Activated naive CD4-positive, alpha-beta T cell treated with anti-CD3 and anti-CD28 coated beads, Interleukin-2, amount 50 U/mL, for 72 hours (primary cell): Measurements from ENCODE around the gene BBIP1. TPM values are rescaled to one million over a fixed set of nuclear protein-coding genes. Genes with fewer than 3 reads are reported as not detected.
A peak's percentile ranks its signal among the peaks of the same experiment; 100 is the strongest.

Source experiments
- ATAC-seq, 2 donors: fragments of 150-1000 bp; cut with Tn5 transposase; 2 replicates each; pipeline ENCODE4 v1.10.0; 2021; ENCODE audit warnings: mild to moderate bottlenecking in 2 of 2, moderate library complexity in 2 of 2
- DNase-seq, 2 donors: peaks; one replicate each; pipeline ENCODE4 v3.0.0; 2021 to 2022; ENCODE audit warnings: low spot score in 2 of 2
- H3K27ac Mint-ChIP-seq, 2 donors: one replicate each; pipeline ENCODE4 v1.8.0; 2022; ENCODE audit warnings: mild to moderate bottlenecking in 2 of 2, mixed read lengths in 2 of 2
- H3K36me3 Mint-ChIP-seq, 2 donors: one replicate each; pipeline ENCODE4 v1.8.0; 2022; ENCODE audit warnings: mixed read lengths in 2 of 2
- H3K9me3 Mint-ChIP-seq, 2 donors: one replicate each; pipeline ENCODE4 v1.8.0; 2022; ENCODE audit warnings: mixed read lengths in 2 of 2
- total RNA-seq, 2 donors: library from RNA; stranded (reverse); gene quantifications; one replicate each; pipeline ENCODE4 v1.2.3, GENCODE V29; 2022

The BBIP1 gene
- total RNA-seq, result 10 to 100 TPM; 32.1 to 51.8 TPM

- peak; percentile 91 to 95 for DNase-seq
- ATAC-seq, result peak; percentile 93
- Mint-ChIP-seq H3K27ac (peak within 1 kb of the TSS; percentile 99), H3K9me3 (no peaks in the 10 kb centered on the region), H3K36me3 (peaks cover 7 to 16% of the 10 kb centered on the region in 2 donors)
These were observed at the start of gene BBIP1 for GRCh38 chr10:110918643-110919348. BBIP1 (minus strand) TSS chr10:110919180; CDS start chr10:110918157, 1,023 bp downstream.

- H3K27ac Mint-ChIP-seq, result no peak overlapping the region
- no peak for DNase-seq
- H3K9me3 Mint-ChIP-seq, result no peaks in the 10 kb centered on the region
- peaks cover 0 to 6% of the 10 kb centered on the region in 2 donors for H3K36me3 Mint-ChIP-seq
- ATAC-seq, result peak in 1 of 2 donors; percentile 62
These were observed 48.7 kb upstream of the BBIP1 start for GRCh38 chr10:110967645-110968044.

- DNase-seq (no peak), ATAC-seq (no peak)
- H3K36me3 Mint-ChIP-seq, result peaks cover 0 to 6% of the 10 kb centered on the region in 2 donors
- no peak overlapping the region for H3K27ac Mint-ChIP-seq
- no peaks in the 10 kb centered on the region for H3K9me3 Mint-ChIP-seq
These were observed 48.1 kb upstream of the BBIP1 start for GRCh38 chr10:110967009-110967630.

GRCh38 chr10:110966146-110966545 lies 47.2 kb upstream of the BBIP1 start:
- Mint-ChIP-seq H3K36me3 (peaks cover 0 to 6% of the 10 kb centered on the region in 2 donors), H3K27ac (no peak overlapping the region), H3K9me3 (no peaks in the 10 kb centered on the region)
- no peak for DNase-seq
- ATAC-seq, result no peak

GRCh38 chr10:110965216-110965615 lies 46.2 kb upstream of the BBIP1 start:
- H3K27ac Mint-ChIP-seq, result no peak overlapping the region
- DNase-seq, result no peak
- H3K36me3 Mint-ChIP-seq, result peaks cover 0 to 6% of the 10 kb centered on the region in 2 donors
- ATAC-seq, result no peak
- no peaks in the 10 kb centered on the region for H3K9me3 Mint-ChIP-seq

GRCh38 chr10:110964681-110965080 lies 45.7 kb upstream of the BBIP1 start:
- Mint-ChIP-seq H3K9me3 (no peaks in the 10 kb centered on the region), H3K27ac (no peak overlapping the region), H3K36me3 (peaks cover 0 to 6% of the 10 kb centered on the region in 2 donors)
- no peak for DNase-seq
- ATAC-seq, result no peak

GRCh38 chr10:110963162-110963561 lies 44.2 kb upstream of the BBIP1 start:
- ATAC-seq (no peak), DNase-seq (no peak)
- Mint-ChIP-seq H3K27ac (no peak overlapping the region), H3K9me3 (no peaks in the 10 kb centered on the region), H3K36me3 (peaks cover 0 to 6% of the 10 kb centered on the region in 2 donors)

GRCh38 chr10:110962443-110962842 lies 43.5 kb upstream of the BBIP1 start:
- DNase-seq (no peak), ATAC-seq (no peak)
- no peaks in the 10 kb centered on the region for H3K9me3 Mint-ChIP-seq
- peaks cover 0 to 6% of the 10 kb centered on the region in 2 donors for H3K36me3 Mint-ChIP-seq
- no peak overlapping the region for H3K27ac Mint-ChIP-seq

GRCh38 chr10:110960333-110960712 lies 41.3 kb upstream of the BBIP1 start:
- Mint-ChIP-seq H3K9me3 (no peaks in the 10 kb centered on the region), H3K36me3 (peaks cover 0 to 8% of the 10 kb centered on the region in 2 donors), H3K27ac (no peak overlapping the region)
- DNase-seq (no peak), ATAC-seq (no peak)

- Mint-ChIP-seq H3K9me3 (peaks cover 0 to 6% of the 10 kb centered on the region in 2 donors), H3K27ac (no peak overlapping the region), H3K36me3 (peaks cover 0 to 14% of the 10 kb centered on the region in 2 donors)
- ATAC-seq (no peak), DNase-seq (no peak)
These were observed 40.7 kb upstream of the BBIP1 start for GRCh38 chr10:110959379-110960332.

- Mint-ChIP-seq H3K9me3 (peaks cover 0 to 6% of the 10 kb centered on the region in 2 donors), H3K27ac (no peak overlapping the region), H3K36me3 (peaks cover 0 to 16% of the 10 kb centered on the region in 2 donors)
- ATAC-seq (no peak), DNase-seq (no peak)
These were observed 38.6 kb upstream of the BBIP1 start for GRCh38 chr10:110957606-110958005.

GRCh38 chr10:110951381-110951780 lies 32.4 kb upstream of the BBIP1 start:
- peaks cover 16 to 52% of the 10 kb centered on the region in 2 donors for H3K36me3 Mint-ChIP-seq
- H3K9me3 Mint-ChIP-seq, result peaks cover 10 to 13% of the 10 kb centered on the region in 2 donors
- DNase-seq, result no peak
- no peak for ATAC-seq
- no peak overlapping the region for H3K27ac Mint-ChIP-seq

- Mint-ChIP-seq H3K36me3 (peaks cover 30 to 65% of the 10 kb centered on the region in 2 donors), H3K27ac (no peak overlapping the region), H3K9me3 (peaks cover 16 to 21% of the 10 kb centered on the region in 2 donors)
- DNase-seq (no peak), ATAC-seq (no peak)
These were observed 28.1 kb upstream of the BBIP1 start for GRCh38 chr10:110947061-110947595.

GRCh38 chr10:110946496-110946895 lies 27.5 kb upstream of the BBIP1 start:
- ATAC-seq (no peak), DNase-seq (no peak)
- H3K27ac Mint-ChIP-seq, result no peak overlapping the region
- H3K9me3 Mint-ChIP-seq, result peaks cover 16 to 21% of the 10 kb centered on the region in 2 donors
- H3K36me3 Mint-ChIP-seq, result peaks cover 30 to 65% of the 10 kb centered on the region in 2 donors

GRCh38 chr10:110944792-110945396 lies 25.9 kb upstream of the BBIP1 start:
- no peak for ATAC-seq
- Mint-ChIP-seq H3K27ac (no peak overlapping the region), H3K36me3 (peaks cover 38 to 64% of the 10 kb centered on the region in 2 donors)

GRCh38 chr10:110939419-110939818 lies 20.4 kb upstream of the BBIP1 start:
- DNase-seq, result no peak
- ATAC-seq, result no peak
- Mint-ChIP-seq H3K36me3 (peaks cover 27 to 39% of the 10 kb centered on the region in 2 donors), H3K9me3 (peaks cover 6 to 14% of the 10 kb centered on the region in 2 donors), H3K27ac (no peak overlapping the region)

More at GRCh38 chr10:110944792-110945396, 25.9 kb upstream of the BBIP1 start:
- peaks cover 16 to 21% of the 10 kb centered on the region in 2 donors for H3K9me3 Mint-ChIP-seq
- DNase-seq, result no peak
